ENCODE data around the gene XRCC5. TPM values are rescaled to one million over a fixed set of nuclear protein-coding genes. Genes with fewer than 3 reads are reported as not detected.

Gene XRCC5
- total RNA-seq, 1 experiment from 2014 or later = 618 TPM

DNA sequence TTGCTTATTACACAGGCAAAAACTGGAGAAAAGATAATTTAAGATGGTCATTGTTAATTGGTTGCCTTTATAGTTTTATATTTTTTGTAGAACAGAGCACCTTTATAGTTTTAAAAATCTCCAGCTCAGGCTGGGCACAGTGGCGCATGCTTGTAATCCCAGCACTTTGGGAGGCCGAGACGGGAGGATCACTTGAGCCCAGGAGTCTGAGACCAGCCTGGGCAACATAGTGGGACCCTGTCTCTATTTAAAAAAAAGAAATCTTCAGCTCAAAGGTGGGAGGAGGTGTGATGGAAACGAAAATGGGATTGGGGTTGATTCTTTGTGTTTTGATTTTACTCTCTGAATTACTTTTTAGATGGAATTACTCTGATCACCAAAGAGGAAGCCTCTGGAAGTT, 85.4 kb downstream of the XRCC5 start:
- no peak overlapping the region for H3T11ph ChIP-seq (ENCODE audit: low read length)
- H3K23ac ChIP-seq (ENCODE audit: insufficient read length, low read depth, low read length) = no peak overlapping the region
- peaks cover 23 to 42% of the 10 kb centered on the region in 2 experiments for H3K4me1 Mint-ChIP-seq
- no peak overlapping the region for H3K4me3 Mint-ChIP-seq
- no peak overlapping the region for H4K5ac ChIP-seq (ENCODE audit: insufficient read length, low read depth, low read length)
- H3K14ac ChIP-seq (ENCODE audit: insufficient read depth, low read length) = no peak overlapping the region
- H3K9me3 ChIP-seq (ENCODE audit: control insufficient read depth, low read depth, low read length) = no peaks in the 10 kb centered on the region
- H4K8ac ChIP-seq (replicated peaks; ENCODE audit: insufficient read length, low read depth, low read length) = no peak overlapping the region
- DNase-seq = no peak
- no peak overlapping the region for H4K91ac ChIP-seq (ENCODE audit: insufficient read length, low read depth, low read length)
- H3K9me3 Mint-ChIP-seq = no peaks in the 10 kb centered on the region
- H3K79me1 ChIP-seq (ENCODE audit: insufficient read depth, low read depth, low read length, poor library complexity, severe bottlenecking) = no peaks in the 10 kb centered on the region
- H3K4me1 ChIP-seq (ENCODE audit: insufficient read depth, low read length) = 0 out of 2 replicates have a peak, but pooled peaks cover 3% of the 10 kb centered on the region
- no peak overlapping the region for H2AK5ac ChIP-seq (ENCODE audit: insufficient read length, low read length)
- no peak overlapping the region for H2AFZ ChIP-seq (ENCODE audit: low read length)
- H3K9ac ChIP-seq (ENCODE audit: extremely low read depth, insufficient read length, low read length) = no peak overlapping the region
- peak overlapping the region in 1 of 3 experiments; percentile 75; a peak in 3 of 7 replicates for H3K27ac Mint-ChIP-seq
- H2BK5ac ChIP-seq (ENCODE audit: insufficient read length, low read length) = no peak overlapping the region
- no peak overlapping the region for H3K4ac ChIP-seq (ENCODE audit: low read depth, low read length)
- H4K20me1 ChIP-seq (ENCODE audit: control insufficient read depth, insufficient read depth, insufficient read length) = no peaks in the 10 kb centered on the region
- no peaks in the 10 kb centered on the region for H3K27me3 Mint-ChIP-seq (ENCODE audit: low read depth)
- H2BK12ac ChIP-seq (ENCODE audit: insufficient read length, low read depth, low read length) = no peak overlapping the region
- H3K4me2 ChIP-seq (ENCODE audit: insufficient read depth, insufficient read length, low read length) = no peak overlapping the region
- peaks cover 38 to 91% (median 72%) of the 10 kb centered on the region in 3 experiments for H3K36me3 Mint-ChIP-seq (ENCODE audit: insufficient read depth in 1 of 3, low read depth in 3 of 3)
- H3K79me2 ChIP-seq (ENCODE audit: insufficient read depth, low read length) = 0 out of 2 replicates have a peak, but pooled peaks cover 4% of the 10 kb centered on the region
- H2BK20ac ChIP-seq (ENCODE audit: low read depth, low read length, poor library complexity, severe bottlenecking) = no peak overlapping the region
- TF ChIP-seq, protein P1, sequence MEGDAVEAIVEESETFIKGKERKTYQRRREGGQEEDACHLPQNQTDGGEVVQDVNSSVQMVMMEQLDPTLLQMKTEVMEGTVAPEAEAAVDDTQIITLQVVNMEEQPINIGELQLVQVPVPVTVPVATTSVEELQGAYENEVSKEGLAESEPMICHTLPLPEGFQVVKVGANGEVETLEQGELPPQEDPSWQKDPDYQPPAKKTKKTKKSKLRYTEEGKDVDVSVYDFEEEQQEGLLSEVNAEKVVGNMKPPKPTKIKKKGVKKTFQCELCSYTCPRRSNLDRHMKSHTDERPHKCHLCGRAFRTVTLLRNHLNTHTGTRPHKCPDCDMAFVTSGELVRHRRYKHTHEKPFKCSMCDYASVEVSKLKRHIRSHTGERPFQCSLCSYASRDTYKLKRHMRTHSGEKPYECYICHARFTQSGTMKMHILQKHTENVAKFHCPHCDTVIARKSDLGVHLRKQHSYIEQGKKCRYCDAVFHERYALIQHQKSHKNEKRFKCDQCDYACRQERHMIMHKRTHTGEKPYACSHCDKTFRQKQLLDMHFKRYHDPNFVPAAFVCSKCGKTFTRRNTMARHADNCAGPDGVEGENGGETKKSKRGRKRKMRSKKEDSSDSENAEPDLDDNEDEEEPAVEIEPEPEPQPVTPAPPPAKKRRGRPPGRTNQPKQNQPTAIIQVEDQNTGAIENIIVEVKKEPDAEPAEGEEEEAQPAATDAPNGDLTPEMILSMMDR (conservative IDR thresholded peaks at IDR 0.05) = no peak
- H3K27me3 ChIP-seq (ENCODE audit: insufficient read depth, low read length) = no peaks in the 10 kb centered on the region
- no peak overlapping the region for H2BK120ac ChIP-seq (ENCODE audit: low read depth, low read length, poor library complexity, severe bottlenecking)
- no peak overlapping the region for H3K56ac ChIP-seq (ENCODE audit: insufficient read length, low read depth, low read length)
- H3K23me2 ChIP-seq (ENCODE audit: insufficient read length, low read depth, low read length, poor library complexity, severe bottlenecking) = no peaks in the 10 kb centered on the region
- no peak overlapping the region for H3K27ac ChIP-seq (ENCODE audit: insufficient read length, low read depth, low read length)
- no peak overlapping the region for H2BK15ac ChIP-seq (ENCODE audit: low read depth, low read length)
- WGBS (ENCODE audit: extremely low coverage, insufficient read length, low lambda C conversion rate) = no CpG with 5 or more reads among the region's 4 CpGs
- H3K18ac ChIP-seq (ENCODE audit: insufficient read length, low read depth, low read length) = no peak overlapping the region
